H1 (cell line): Measurements from ENCODE around the gene NBPF9. TPM values are rescaled to one million over a fixed set of nuclear protein-coding genes. Genes with fewer than 3 reads are reported as not detected.
"Not testable (repeated sequence)": the region's sequence is repeated elsewhere in the genome, so short reads cannot be mapped to it uniquely, and the experiment has no call there.

ENCODE experiments used
- CTCF ChIA-PET: fragments of 300-600 bp; sonication (Branson Sonifier 250); formaldehyde crosslinking; loops from one replicate; lab custom pipeline; 2021; ENCODE audit not compliant: partially characterized antibody; lab: Charles Lee
- POLR2A ChIA-PET: fragments of 300-600 bp; sonication (Branson Sonifier 250); formaldehyde crosslinking; loops from one replicate; lab custom pipeline; 2021; ENCODE audit warnings: inconsistent platforms; ENCODE audit not compliant: partially characterized antibody; lab: Charles Lee
- DNase-seq, 2 experiments: peaks; one replicate each; pipeline versions ENCODE4 v3.0.0 to v3.0.0-alpha.2; 2010 to 2022; ENCODE audit warnings: low spot score in 2 of 2, low read depth in 1 of 2, mixed read lengths in 1 of 2
- FAIRE-seq: peaks from 2 replicates; lab custom pipeline; 2011; peaks lifted over from hg19 to GRCh38; lab: Jason Lieb, UNC
- H2AFZ ChIP-seq: 2 replicates; pipeline ENCODE4 v1.8.1; 2012; ENCODE audit warnings: low read length, inconsistent platforms
- H2AK5ac ChIP-seq: 2 replicates; pipeline ENCODE4 v1.6.1; 2013; ENCODE audit warnings: low read depth, low read length
- H2BK120ac ChIP-seq: replicated peaks from 2 replicates; pipeline ENCODE3; 2013; ENCODE audit warnings: low read depth, low read length, inconsistent platforms
- H2BK12ac ChIP-seq: 2 replicates; pipeline ENCODE4 v1.6.1; 2013; ENCODE audit warnings: low read depth, low read length
- H2BK15ac ChIP-seq: 2 replicates; pipeline ENCODE4 v1.6.1; 2013; ENCODE audit warnings: low read length
- H2BK20ac ChIP-seq: 2 replicates; pipeline ENCODE4 v1.6.1; 2013; ENCODE audit warnings: low read length
- H2BK5ac ChIP-seq: 2 replicates; pipeline ENCODE4 v1.6.1; 2013; ENCODE audit warnings: low read depth, low read length
- H3K14ac ChIP-seq: 2 replicates; pipeline ENCODE4 v1.6.1; 2013; ENCODE audit warnings: inconsistent platforms; ENCODE audit not compliant: insufficient read length
- H3K18ac ChIP-seq: 2 replicates; pipeline ENCODE4 v1.6.1; 2013; ENCODE audit warnings: low read length; ENCODE audit errors: extremely low read depth
- H3K23ac ChIP-seq: 2 replicates; pipeline ENCODE4 v1.6.1; 2013; ENCODE audit warnings: inconsistent platforms; ENCODE audit not compliant: insufficient read length
- H3K23me2 ChIP-seq: 2 replicates; pipeline ENCODE4 v1.6.1; 2013; ENCODE audit warnings: low read depth, low read length
- H3K27ac ChIP-seq: 2 replicates; pipeline ENCODE4 v1.6.1; 2011; ENCODE audit warnings: low read depth, low read length, inconsistent platforms
- H3K27me3 ChIP-seq, 4 experiments: replicated peaks in 1 of 4; 1 replicate in 1 of 4; 2 replicates in 3 of 4; pipeline versions ENCODE4 v1.6.1 to v1.8.1; 2011 to 2013; ENCODE audit warnings: low read length in 3 of 4, mild to moderate bottlenecking in 3 of 4, inconsistent platforms in 2 of 4, mixed read lengths in 2 of 4, moderate library complexity in 1 of 4; ENCODE audit not compliant: control insufficient read depth in 3 of 4, insufficient read depth in 3 of 4; ENCODE audit errors: extremely low read depth in 1 of 4
- H3K36me3 ChIP-seq, 4 experiments: 2 replicates each; pipeline versions ENCODE4 v1.6.1 to v1.8.1; 2011 to 2013; ENCODE audit warnings: mild to moderate bottlenecking in 4 of 4, low read length in 3 of 4, moderate library complexity in 2 of 4, control low read depth in 1 of 4, inconsistent platforms in 1 of 4; ENCODE audit not compliant: insufficient read depth in 4 of 4, control insufficient read depth in 2 of 4
- H3K4ac ChIP-seq: replicated peaks from 2 replicates; pipeline ENCODE3; 2013; ENCODE audit warnings: low read length, low read depth, mixed read lengths, inconsistent platforms; ENCODE audit not compliant: insufficient read length
- H3K4me1 ChIP-seq, 4 experiments: replicated peaks in 1 of 4; 1 replicate in 1 of 4; 2 replicates in 3 of 4; pipeline versions ENCODE4 v1.6.1 to v1.8.1; 2011 to 2013; ENCODE audit warnings: low read length in 3 of 4, inconsistent platforms in 2 of 4, mixed read lengths in 1 of 4; ENCODE audit not compliant: insufficient read depth in 4 of 4, control insufficient read depth in 3 of 4
- H3K4me2 ChIP-seq, 2 experiments: 2 replicates each; pipeline versions ENCODE4 v1.6.1 to v1.8.1; 2011 to 2013; ENCODE audit warnings: low read depth in 2 of 2, low read length in 2 of 2, control low read depth in 1 of 2, inconsistent platforms in 1 of 2, mild to moderate bottlenecking in 1 of 2; ENCODE audit not compliant: insufficient read depth in 1 of 2
- H3K4me3 ChIP-seq, 4 experiments: fragments of 200-600, 300-600 bp in 1 of 4; sonication (generic), shearing (Covaris generic), sonication (Bioruptor Twin) in 1 of 4; 2 replicates each; pipeline versions ENCODE4 v1.5.1 to v1.8.1; 2011 to 2016; ENCODE audit warnings: low read length in 4 of 4, low read depth in 3 of 4, control low read depth in 2 of 4, inconsistent platforms in 2 of 4, mild to moderate bottlenecking in 2 of 4, mixed read lengths in 1 of 4, moderate library complexity in 1 of 4; ENCODE audit not compliant: insufficient read depth in 2 of 4; ENCODE audit errors: extremely low read depth in 1 of 4
- H3K56ac ChIP-seq: replicated peaks from 2 replicates; pipeline ENCODE3; 2013; ENCODE audit warnings: low read depth, mild to moderate bottlenecking, mixed read lengths, low read length, inconsistent platforms; ENCODE audit not compliant: insufficient read length
- H3K79me1 ChIP-seq: 2 replicates; pipeline ENCODE4 v1.6.1; 2013; ENCODE audit warnings: low read depth, low read length, control low read depth
- H3K79me2 ChIP-seq, 2 experiments: 2 replicates each; pipeline versions ENCODE4 v1.6.1 to v1.8.1; 2012 to 2013; ENCODE audit warnings: low read length in 2 of 2, mild to moderate bottlenecking in 2 of 2, inconsistent platforms in 1 of 2; ENCODE audit not compliant: insufficient read depth in 2 of 2, control insufficient read depth in 1 of 2
- H3K9ac ChIP-seq, 4 experiments: replicated peaks in 1 of 4; 1 replicate in 1 of 4; 2 replicates in 3 of 4; pipeline versions ENCODE4 v1.6.1 to v1.8.1; 2011 to 2013; ENCODE audit warnings: low read depth in 3 of 4, low read length in 3 of 4, control low read depth in 2 of 4, mild to moderate bottlenecking in 2 of 4, moderate library complexity in 2 of 4, inconsistent platforms in 1 of 4; ENCODE audit errors: extremely low read depth in 1 of 4
- H3K9me3 ChIP-seq, 2 experiments: 2 replicates each; pipeline versions ENCODE4 v1.6.1 to v1.8.1; 2012 to 2013; ENCODE audit warnings: mild to moderate bottlenecking in 2 of 2, moderate library complexity in 2 of 2, control low read depth in 1 of 2, inconsistent platforms in 1 of 2, low read depth in 1 of 2, low read length in 1 of 2, mixed read lengths in 1 of 2; ENCODE audit not compliant: insufficient read depth in 2 of 2
- H4K20me1 ChIP-seq, 2 experiments: replicated peaks in 1 of 2; 2 replicates each; pipeline versions ENCODE3 to v1.8.1; 2011 to 2013; ENCODE audit warnings: inconsistent platforms in 2 of 2, low read length in 2 of 2, mild to moderate bottlenecking in 1 of 2; ENCODE audit not compliant: insufficient read depth in 2 of 2, control insufficient read depth in 1 of 2
- H4K5ac ChIP-seq: 2 replicates; pipeline ENCODE4 v1.6.1; 2013; ENCODE audit warnings: low read length, low read depth, mixed read lengths, inconsistent platforms; ENCODE audit not compliant: insufficient read length
- H4K8ac ChIP-seq: 2 replicates; pipeline ENCODE4 v1.8.0; 2013; ENCODE audit warnings: mild to moderate bottlenecking, moderate library complexity, low read length, inconsistent platforms; ENCODE audit not compliant: insufficient read depth; ENCODE audit errors: extremely low read depth
- H4K91ac ChIP-seq: replicated peaks from 2 replicates; pipeline ENCODE3; 2013; ENCODE audit warnings: low read length, mixed read lengths, inconsistent platforms; ENCODE audit not compliant: insufficient read length
- WGBS, 2 experiments: shearing (Covaris generic) in 1 of 2; methylation state at CpG; one replicate each; pipeline versions ENCODE4 v1.1.6 to v1.1.7; 2013 to 2015; ENCODE audit warnings: low lambda C conversion rate in 2 of 2, mixed read lengths in 2 of 2, inconsistent platforms in 1 of 2, low coverage in 1 of 2, missing lambda C conversion rate in 1 of 2; ENCODE audit not compliant: insufficient replicate concordance in 2 of 2, insufficient coverage in 1 of 2, insufficient read length in 1 of 2; ENCODE audit errors: extremely low coverage in 1 of 2, missing lambda C conversion rate in 1 of 2; 5-methylcytosine and 5-hydroxymethylcytosine counted together
- polyA plus RNA-seq, 7 experiments: library from polyadenylated mRNA; depleted of rRNA in 3 of 7; stranded (reverse) in 5 of 7; unstranded in 2 of 7; fragments of >200 nt in 5 of 7; fragments of 200-250 nt in 2 of 7; gene quantifications; 1 replicate in 5 of 7; 2 replicates in 1 of 7; 4 replicates in 1 of 7; pipeline versions ENCODE4 v1.2.1 to v1.2.3, GENCODE V29; 2011 to 2013; ENCODE audit warnings: missing spikeins in 2 of 7, mixed read lengths in 2 of 7
- total RNA-seq: library from RNA; stranded (reverse); fragmentation: NEBNext Ultra II Directional; extraction: Animal tissue kit (Norgen Biotek cat#: 25700); gene quantifications from 2 replicates; pipeline ENCODE4 v1.2.1, GENCODE V29; 2021

Gene NBPF9
- total and polyA plus RNA-seq, 2 of the 8 experiments (the other 6 are each of a cell fraction or from before 2014, with no cell fraction given), result 3.1 to 3.7 TPM

GRCh38 chr1:149008769-149009168 lies 94.6 kb downstream of the NBPF9 start:
- not testable (repeated sequence) for FAIRE-seq, H3K4me3 ChIP-seq
- WGBS, 2 experiments, result 83% methylated on average over 2 of the region's 2 CpGs; no CpG with 5 or more reads in 1 of the 2 experiments

GRCh38 chr1:149008326-149008725 lies 95.0 kb downstream of the NBPF9 start:
- H3K14ac ChIP-seq, DNase-seq, H2BK20ac ChIP-seq, H4K91ac ChIP-seq, H4K8ac ChIP-seq, H2AK5ac ChIP-seq, H3K9me3 ChIP-seq, H3K9ac ChIP-seq, H3K36me3 ChIP-seq, POLR2A ChIA-PET, CTCF ChIA-PET, H3K18ac ChIP-seq, H3K4me2 ChIP-seq, FAIRE-seq, H3K56ac ChIP-seq, H2BK120ac ChIP-seq, H3K4me1 ChIP-seq, H3K27ac ChIP-seq, H3K27me3 ChIP-seq, H3K23ac ChIP-seq, H2AFZ ChIP-seq, H2BK5ac ChIP-seq, H3K79me1 ChIP-seq, H3K23me2 ChIP-seq, H3K4ac ChIP-seq, H2BK15ac ChIP-seq, H2BK12ac ChIP-seq, H4K20me1 ChIP-seq, H3K4me3 ChIP-seq, H3K79me2 ChIP-seq, H4K5ac ChIP-seq: not testable (repeated sequence)
- no CpG with 5 or more reads among the region's 4 CpGs for WGBS, 2 experiments

More at GRCh38 chr1:149008769-149009168, 94.6 kb downstream of the NBPF9 start:
- H3K9ac ChIP-seq, H2BK15ac ChIP-seq, H3K4me2 ChIP-seq, H4K91ac ChIP-seq, H2BK20ac ChIP-seq, H4K20me1 ChIP-seq, H3K9me3 ChIP-seq, H3K23me2 ChIP-seq, H3K79me2 ChIP-seq, H2BK12ac ChIP-seq, H3K18ac ChIP-seq, H3K14ac ChIP-seq, H3K56ac ChIP-seq, DNase-seq, H2AK5ac ChIP-seq, H2BK120ac ChIP-seq, H3K79me1 ChIP-seq, H2AFZ ChIP-seq, H3K4ac ChIP-seq, H3K27ac ChIP-seq, CTCF ChIA-PET, H3K36me3 ChIP-seq, H3K27me3 ChIP-seq, H3K23ac ChIP-seq, H4K5ac ChIP-seq, POLR2A ChIA-PET, H2BK5ac ChIP-seq, H3K4me1 ChIP-seq, H4K8ac ChIP-seq: not testable (repeated sequence)
